GM12872 (cell line): ENCODE results near the gene NCKAP5L.

Experiments used
- TF ChIP-seq, protein P1 (sequence below): IDR thresholded peaks from 3 replicates; pipeline ENCODE4 v1.5.1; 2011; ENCODE audit warnings: low read depth, mild to moderate bottlenecking, low read length, moderate library complexity; ENCODE audit not compliant: insufficient read depth

NCKAP5L gene

GRCh38 chr12:49763006-49763591 is 65.1 kb downstream of the NCKAP5L start:
- TF ChIP-seq, protein P1, sequence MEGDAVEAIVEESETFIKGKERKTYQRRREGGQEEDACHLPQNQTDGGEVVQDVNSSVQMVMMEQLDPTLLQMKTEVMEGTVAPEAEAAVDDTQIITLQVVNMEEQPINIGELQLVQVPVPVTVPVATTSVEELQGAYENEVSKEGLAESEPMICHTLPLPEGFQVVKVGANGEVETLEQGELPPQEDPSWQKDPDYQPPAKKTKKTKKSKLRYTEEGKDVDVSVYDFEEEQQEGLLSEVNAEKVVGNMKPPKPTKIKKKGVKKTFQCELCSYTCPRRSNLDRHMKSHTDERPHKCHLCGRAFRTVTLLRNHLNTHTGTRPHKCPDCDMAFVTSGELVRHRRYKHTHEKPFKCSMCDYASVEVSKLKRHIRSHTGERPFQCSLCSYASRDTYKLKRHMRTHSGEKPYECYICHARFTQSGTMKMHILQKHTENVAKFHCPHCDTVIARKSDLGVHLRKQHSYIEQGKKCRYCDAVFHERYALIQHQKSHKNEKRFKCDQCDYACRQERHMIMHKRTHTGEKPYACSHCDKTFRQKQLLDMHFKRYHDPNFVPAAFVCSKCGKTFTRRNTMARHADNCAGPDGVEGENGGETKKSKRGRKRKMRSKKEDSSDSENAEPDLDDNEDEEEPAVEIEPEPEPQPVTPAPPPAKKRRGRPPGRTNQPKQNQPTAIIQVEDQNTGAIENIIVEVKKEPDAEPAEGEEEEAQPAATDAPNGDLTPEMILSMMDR, result peak; percentile 88

DNA sequence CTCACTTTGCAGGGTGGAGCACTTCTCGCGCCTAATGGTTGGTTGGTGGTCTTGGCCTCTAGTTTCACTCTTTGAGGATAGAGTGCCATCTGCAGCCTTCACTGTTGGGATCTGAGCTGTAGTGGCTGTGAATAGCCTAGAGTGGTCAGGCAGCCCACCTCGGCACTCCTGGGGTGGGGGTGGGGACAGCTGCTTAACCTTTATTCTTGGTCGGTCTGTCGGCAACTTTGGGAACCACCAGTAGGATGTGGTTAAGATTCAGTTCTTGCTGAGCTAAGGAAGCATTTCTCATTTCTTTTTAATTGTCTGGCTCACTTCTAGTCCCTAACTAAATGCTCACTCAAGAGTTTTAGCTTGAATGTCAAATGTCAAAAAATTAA is 65.8 kb downstream of the NCKAP5L start:
- TF ChIP-seq, protein P1, result no peak

DNA sequence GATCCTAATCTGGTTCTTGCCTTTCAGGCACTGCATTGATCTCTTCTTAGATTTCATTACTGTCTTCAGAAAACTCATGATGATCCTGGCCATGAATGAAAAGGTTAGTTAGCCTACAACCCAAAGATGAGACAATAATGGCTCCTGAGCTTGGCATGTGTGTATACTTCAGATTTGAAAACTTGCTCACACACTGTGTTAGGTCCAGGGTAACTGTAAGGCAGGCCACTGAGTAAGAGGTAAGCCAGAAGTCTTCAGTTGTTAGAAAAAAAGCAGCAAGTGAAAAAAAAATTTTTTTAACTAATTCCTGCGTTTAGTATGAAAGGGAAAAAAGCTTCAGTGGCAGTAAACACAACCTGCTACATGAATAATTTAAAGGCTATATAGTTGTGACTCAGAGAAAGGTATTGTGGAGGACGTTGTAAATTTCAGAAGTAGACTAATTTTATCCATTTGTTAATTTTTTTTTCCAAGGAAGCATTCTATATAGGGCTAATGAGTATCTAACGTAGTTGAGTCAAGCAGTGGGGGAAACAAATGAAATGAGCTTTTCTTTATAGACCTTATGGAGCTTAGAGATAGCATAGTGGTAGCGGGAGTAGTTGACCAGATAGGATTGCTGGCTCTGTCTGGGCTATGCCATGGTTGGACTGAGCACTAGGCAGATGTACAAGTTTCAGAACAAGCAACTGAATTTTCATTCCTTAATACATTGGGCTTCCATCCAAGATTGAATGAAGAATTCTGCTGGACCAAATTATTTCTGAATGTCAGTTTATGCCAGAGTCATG is 66.3 kb downstream of the NCKAP5L start:
- TF ChIP-seq, protein P1, result no peak

DNA sequence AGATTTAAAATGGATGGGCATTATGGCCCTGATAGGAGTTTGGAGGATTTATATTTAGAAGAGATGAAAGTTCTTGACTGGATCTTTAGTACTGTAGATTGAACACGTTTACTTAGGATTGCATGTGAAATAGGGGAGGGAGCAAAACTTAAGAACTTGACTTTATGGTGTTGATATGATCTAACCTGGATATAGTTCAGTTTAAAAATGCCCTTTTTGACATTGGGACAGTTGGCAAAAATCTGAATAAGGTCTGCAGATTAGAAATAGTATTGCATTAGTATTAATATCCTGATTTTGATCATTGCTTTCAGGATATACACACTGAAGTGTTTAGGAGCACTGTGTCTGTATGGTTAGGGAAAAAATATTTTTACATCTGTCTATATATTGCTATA is 77.2 kb downstream of the NCKAP5L start:
- TF ChIP-seq, protein P1, result no peak

DNA sequence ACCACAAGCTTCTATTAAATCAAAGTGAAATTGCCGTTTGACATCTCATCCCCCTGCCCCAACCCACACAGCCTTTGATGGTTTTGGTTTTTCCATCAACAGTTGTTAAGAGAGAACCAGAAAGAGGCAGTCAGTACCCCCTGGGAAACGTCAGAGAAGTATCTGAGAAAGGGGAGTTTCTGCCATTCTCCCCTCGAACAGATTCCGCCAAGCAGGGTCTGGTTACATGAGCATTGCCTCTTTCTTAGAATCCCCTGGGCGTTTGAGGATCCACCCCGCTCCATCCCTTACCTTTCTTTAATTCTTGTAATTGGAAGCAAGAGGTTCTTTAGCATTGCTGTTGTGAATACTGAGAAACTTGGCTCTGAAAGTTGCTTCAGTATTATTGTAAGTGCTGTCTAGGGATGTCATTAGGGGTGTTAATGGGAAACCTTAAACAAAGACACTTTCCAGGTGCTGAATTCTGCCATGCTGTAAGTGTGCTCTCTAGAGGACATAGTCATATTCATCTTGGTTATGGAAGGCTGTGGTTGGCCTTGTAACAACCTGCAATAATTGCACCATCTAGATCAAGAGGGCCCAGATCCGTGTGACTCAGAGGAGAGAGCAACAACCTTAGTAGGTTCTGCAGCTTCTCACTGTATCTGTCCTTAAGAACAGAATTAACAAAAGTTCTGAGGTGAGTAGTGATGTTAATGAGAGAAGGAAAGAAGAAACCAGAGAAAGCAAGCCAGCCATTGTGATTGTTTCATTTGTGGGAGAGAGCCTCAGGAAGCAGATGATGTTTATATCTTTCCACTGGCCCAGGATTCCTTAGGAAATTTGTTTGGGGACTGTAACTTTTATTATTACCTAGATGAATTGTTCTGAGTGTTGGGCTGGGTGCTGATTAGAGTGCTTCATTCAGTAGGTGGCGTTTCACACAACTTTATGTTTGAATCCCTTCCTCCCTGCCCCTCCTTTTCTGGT is 77.9 kb downstream of the NCKAP5L start:
- TF ChIP-seq, protein P1, result no peak

GRCh38 chr12:49748800-49749199 is 79.4 kb downstream of the NCKAP5L start:
- TF ChIP-seq, protein P1, result no peak

- TF ChIP-seq, protein P1, result no peak
These were observed 79.9 kb downstream of the NCKAP5L start for GRCh38 chr12:49748306-49748705.
